H1 (cell line): ENCODE results near the gene TUBGCP4. TPM values are rescaled to one million over a fixed set of nuclear protein-coding genes. Genes with fewer than 3 reads are reported as not detected.

Source experiments
- CTCF ChIA-PET: fragments of 300-600 bp; sonication (Branson Sonifier 250); formaldehyde crosslinking; loops from one replicate; lab custom pipeline; 2021; ENCODE audit not compliant: partially characterized antibody; lab: Charles Lee
- POLR2A ChIA-PET: fragments of 300-600 bp; sonication (Branson Sonifier 250); formaldehyde crosslinking; loops from one replicate; lab custom pipeline; 2021; ENCODE audit warnings: inconsistent platforms; ENCODE audit not compliant: partially characterized antibody; lab: Charles Lee
- DNase-seq, 2 experiments: peaks; one replicate each; pipeline versions ENCODE4 v3.0.0 to v3.0.0-alpha.2; 2010 to 2022; ENCODE audit warnings: low spot score in 2 of 2, low read depth in 1 of 2, mixed read lengths in 1 of 2
- FAIRE-seq: peaks from 2 replicates; lab custom pipeline; 2011; peaks lifted over from hg19 to GRCh38; lab: Jason Lieb, UNC
- H2AFZ ChIP-seq: 2 replicates; pipeline ENCODE4 v1.8.1; 2012; ENCODE audit warnings: low read length, inconsistent platforms
- H2AK5ac ChIP-seq: 2 replicates; pipeline ENCODE4 v1.6.1; 2013; ENCODE audit warnings: low read depth, low read length
- H2BK120ac ChIP-seq: replicated peaks from 2 replicates; pipeline ENCODE3; 2013; ENCODE audit warnings: low read depth, low read length, inconsistent platforms
- H2BK12ac ChIP-seq: 2 replicates; pipeline ENCODE4 v1.6.1; 2013; ENCODE audit warnings: low read depth, low read length
- H2BK15ac ChIP-seq: 2 replicates; pipeline ENCODE4 v1.6.1; 2013; ENCODE audit warnings: low read length
- H2BK20ac ChIP-seq: 2 replicates; pipeline ENCODE4 v1.6.1; 2013; ENCODE audit warnings: low read length
- H2BK5ac ChIP-seq: 2 replicates; pipeline ENCODE4 v1.6.1; 2013; ENCODE audit warnings: low read depth, low read length
- H3K14ac ChIP-seq: 2 replicates; pipeline ENCODE4 v1.6.1; 2013; ENCODE audit warnings: inconsistent platforms; ENCODE audit not compliant: insufficient read length
- H3K18ac ChIP-seq: 2 replicates; pipeline ENCODE4 v1.6.1; 2013; ENCODE audit warnings: low read length; ENCODE audit errors: extremely low read depth
- H3K23ac ChIP-seq: 2 replicates; pipeline ENCODE4 v1.6.1; 2013; ENCODE audit warnings: inconsistent platforms; ENCODE audit not compliant: insufficient read length
- H3K23me2 ChIP-seq: 2 replicates; pipeline ENCODE4 v1.6.1; 2013; ENCODE audit warnings: low read depth, low read length
- H3K27ac ChIP-seq: 2 replicates; pipeline ENCODE4 v1.6.1; 2011; ENCODE audit warnings: low read depth, low read length, inconsistent platforms
- H3K27me3 ChIP-seq, 4 experiments: replicated peaks in 1 of 4; 1 replicate in 1 of 4; 2 replicates in 3 of 4; pipeline versions ENCODE4 v1.6.1 to v1.8.1; 2011 to 2013; ENCODE audit warnings: low read length in 3 of 4, mild to moderate bottlenecking in 3 of 4, inconsistent platforms in 2 of 4, mixed read lengths in 2 of 4, moderate library complexity in 1 of 4; ENCODE audit not compliant: control insufficient read depth in 3 of 4, insufficient read depth in 3 of 4; ENCODE audit errors: extremely low read depth in 1 of 4
- H3K36me3 ChIP-seq, 4 experiments: 2 replicates each; pipeline versions ENCODE4 v1.6.1 to v1.8.1; 2011 to 2013; ENCODE audit warnings: mild to moderate bottlenecking in 4 of 4, low read length in 3 of 4, moderate library complexity in 2 of 4, control low read depth in 1 of 4, inconsistent platforms in 1 of 4; ENCODE audit not compliant: insufficient read depth in 4 of 4, control insufficient read depth in 2 of 4
- H3K4ac ChIP-seq: replicated peaks from 2 replicates; pipeline ENCODE3; 2013; ENCODE audit warnings: low read length, low read depth, mixed read lengths, inconsistent platforms; ENCODE audit not compliant: insufficient read length
- H3K4me1 ChIP-seq, 4 experiments: replicated peaks in 1 of 4; 1 replicate in 1 of 4; 2 replicates in 3 of 4; pipeline versions ENCODE4 v1.6.1 to v1.8.1; 2011 to 2013; ENCODE audit warnings: low read length in 3 of 4, inconsistent platforms in 2 of 4, mixed read lengths in 1 of 4; ENCODE audit not compliant: insufficient read depth in 4 of 4, control insufficient read depth in 3 of 4
- H3K4me2 ChIP-seq, 2 experiments: 2 replicates each; pipeline versions ENCODE4 v1.6.1 to v1.8.1; 2011 to 2013; ENCODE audit warnings: low read depth in 2 of 2, low read length in 2 of 2, control low read depth in 1 of 2, inconsistent platforms in 1 of 2, mild to moderate bottlenecking in 1 of 2; ENCODE audit not compliant: insufficient read depth in 1 of 2
- H3K4me3 ChIP-seq, 4 experiments: fragments of 200-600, 300-600 bp in 1 of 4; sonication (generic), shearing (Covaris generic), sonication (Bioruptor Twin) in 1 of 4; 2 replicates each; pipeline versions ENCODE4 v1.5.1 to v1.8.1; 2011 to 2016; ENCODE audit warnings: low read length in 4 of 4, low read depth in 3 of 4, control low read depth in 2 of 4, inconsistent platforms in 2 of 4, mild to moderate bottlenecking in 2 of 4, mixed read lengths in 1 of 4, moderate library complexity in 1 of 4; ENCODE audit not compliant: insufficient read depth in 2 of 4; ENCODE audit errors: extremely low read depth in 1 of 4
- H3K56ac ChIP-seq: replicated peaks from 2 replicates; pipeline ENCODE3; 2013; ENCODE audit warnings: low read depth, mild to moderate bottlenecking, mixed read lengths, low read length, inconsistent platforms; ENCODE audit not compliant: insufficient read length
- H3K79me1 ChIP-seq: 2 replicates; pipeline ENCODE4 v1.6.1; 2013; ENCODE audit warnings: low read depth, low read length, control low read depth
- H3K79me2 ChIP-seq, 2 experiments: 2 replicates each; pipeline versions ENCODE4 v1.6.1 to v1.8.1; 2012 to 2013; ENCODE audit warnings: low read length in 2 of 2, mild to moderate bottlenecking in 2 of 2, inconsistent platforms in 1 of 2; ENCODE audit not compliant: insufficient read depth in 2 of 2, control insufficient read depth in 1 of 2
- H3K9ac ChIP-seq, 4 experiments: replicated peaks in 1 of 4; 1 replicate in 1 of 4; 2 replicates in 3 of 4; pipeline versions ENCODE4 v1.6.1 to v1.8.1; 2011 to 2013; ENCODE audit warnings: low read depth in 3 of 4, low read length in 3 of 4, control low read depth in 2 of 4, mild to moderate bottlenecking in 2 of 4, moderate library complexity in 2 of 4, inconsistent platforms in 1 of 4; ENCODE audit errors: extremely low read depth in 1 of 4
- H3K9me3 ChIP-seq, 2 experiments: 2 replicates each; pipeline versions ENCODE4 v1.6.1 to v1.8.1; 2012 to 2013; ENCODE audit warnings: mild to moderate bottlenecking in 2 of 2, moderate library complexity in 2 of 2, control low read depth in 1 of 2, inconsistent platforms in 1 of 2, low read depth in 1 of 2, low read length in 1 of 2, mixed read lengths in 1 of 2; ENCODE audit not compliant: insufficient read depth in 2 of 2
- H4K20me1 ChIP-seq, 2 experiments: replicated peaks in 1 of 2; 2 replicates each; pipeline versions ENCODE3 to v1.8.1; 2011 to 2013; ENCODE audit warnings: inconsistent platforms in 2 of 2, low read length in 2 of 2, mild to moderate bottlenecking in 1 of 2; ENCODE audit not compliant: insufficient read depth in 2 of 2, control insufficient read depth in 1 of 2
- H4K5ac ChIP-seq: 2 replicates; pipeline ENCODE4 v1.6.1; 2013; ENCODE audit warnings: low read length, low read depth, mixed read lengths, inconsistent platforms; ENCODE audit not compliant: insufficient read length
- H4K8ac ChIP-seq: 2 replicates; pipeline ENCODE4 v1.8.0; 2013; ENCODE audit warnings: mild to moderate bottlenecking, moderate library complexity, low read length, inconsistent platforms; ENCODE audit not compliant: insufficient read depth; ENCODE audit errors: extremely low read depth
- H4K91ac ChIP-seq: replicated peaks from 2 replicates; pipeline ENCODE3; 2013; ENCODE audit warnings: low read length, mixed read lengths, inconsistent platforms; ENCODE audit not compliant: insufficient read length
- EP300 ChIP-seq, 2 experiments: IDR thresholded peaks; 1 replicate in 1 of 2; 2 replicates in 1 of 2; pipeline ENCODE4 v1.6.1; 2011 to 2012; ENCODE audit warnings: low read depth in 2 of 2, low read length in 2 of 2, mild to moderate bottlenecking in 2 of 2, borderline replicate concordance in 1 of 2, inconsistent platforms in 1 of 2, moderate library complexity in 1 of 2
- KDM5A ChIP-seq: fragments of 200-600 bp; IDR thresholded peaks from 2 replicates; pipeline ENCODE4 v1.7.1; 2012; ENCODE audit warnings: mild to moderate bottlenecking, low read length, inconsistent platforms, mixed read lengths
- MAFK ChIP-seq: IDR thresholded peaks from 2 replicates; pipeline ENCODE4 v1.6.1; 2012; ENCODE audit warnings: low read depth, mild to moderate bottlenecking, improper control_type of control experiment, low read length
- POLR2AphosphoS5 ChIP-seq: IDR thresholded peaks from 2 replicates; pipeline ENCODE4 v1.6.1; 2011; ENCODE audit warnings: low read depth, low read length
- SIRT6 ChIP-seq: IDR thresholded peaks from one replicate; pipeline ENCODE4 v1.7.1; 2012; ENCODE audit warnings: low read length, inconsistent platforms
- USF2 ChIP-seq: IDR thresholded peaks from 2 replicates; pipeline ENCODE4 v1.6.1; 2011; ENCODE audit warnings: low read length, improper control_type of control experiment
- WGBS, 2 experiments: shearing (Covaris generic) in 1 of 2; methylation state at CpG; one replicate each; pipeline versions ENCODE4 v1.1.6 to v1.1.7; 2013 to 2015; ENCODE audit warnings: low lambda C conversion rate in 2 of 2, mixed read lengths in 2 of 2, inconsistent platforms in 1 of 2, low coverage in 1 of 2, missing lambda C conversion rate in 1 of 2; ENCODE audit not compliant: insufficient replicate concordance in 2 of 2, insufficient coverage in 1 of 2, insufficient read length in 1 of 2; ENCODE audit errors: extremely low coverage in 1 of 2, missing lambda C conversion rate in 1 of 2; 5-methylcytosine and 5-hydroxymethylcytosine counted together
- polyA plus RNA-seq, 7 experiments: library from polyadenylated mRNA; depleted of rRNA in 3 of 7; stranded (reverse) in 5 of 7; unstranded in 2 of 7; fragments of >200 nt in 5 of 7; fragments of 200-250 nt in 2 of 7; gene quantifications; 1 replicate in 5 of 7; 2 replicates in 1 of 7; 4 replicates in 1 of 7; pipeline versions ENCODE4 v1.2.1 to v1.2.3, GENCODE V29; 2011 to 2013; ENCODE audit warnings: missing spikeins in 2 of 7, mixed read lengths in 2 of 7
- total RNA-seq: library from RNA; stranded (reverse); fragmentation: NEBNext Ultra II Directional; extraction: Animal tissue kit (Norgen Biotek cat#: 25700); gene quantifications from 2 replicates; pipeline ENCODE4 v1.2.1, GENCODE V29; 2021

The TUBGCP4 gene
- total and polyA plus RNA-seq, 2 of the 8 experiments (the other 6 are each of a cell fraction or from before 2014, with no cell fraction given) = 7.3 to 23.4 TPM

- H2BK120ac ChIP-seq = no peak overlapping the region
- H3K14ac ChIP-seq = no peak overlapping the region
- H4K8ac ChIP-seq = no peak overlapping the region
- H3K4me1 ChIP-seq = no peaks in the 10 kb centered on the region
- H3K9ac ChIP-seq = no peak overlapping the region
- H4K20me1 ChIP-seq = no peaks in the 10 kb centered on the region
- no peak overlapping the region for H4K91ac ChIP-seq
- no peak overlapping the region for H2BK20ac ChIP-seq
- no peak overlapping the region for H2AK5ac ChIP-seq
- H2BK15ac ChIP-seq = no peak overlapping the region
- no peak overlapping the region for H3K18ac ChIP-seq
- ChIA-PET CTCF (interaction anchor here (1.1 to 2.1 kb wide), 2 partner anchors 9 to 138 kb away, joined by 3 to 7 read pairs; no protein-coding TSS in a partner anchor), POLR2A (interaction anchor here (1.7 kb wide), 1 partner anchor 14 kb away, joined by 3 read pairs; no protein-coding TSS in a partner anchor)
- H3K23me2 ChIP-seq = no peaks in the 10 kb centered on the region
- no peak overlapping the region for H3K4ac ChIP-seq
- no peak overlapping the region for H3K4me2 ChIP-seq
- H3K79me1 ChIP-seq = no peaks in the 10 kb centered on the region
- no peaks in the 10 kb centered on the region for H3K79me2 ChIP-seq
- TF ChIP-seq KDM5A = no peak
- TF ChIP-seq SIRT6 = no peak
- no peak for TF ChIP-seq EP300 (IDR thresholded peaks at IDR 0.05; ENCODE audit: borderline replicate concordance in 1 of 2, low read depth in 2 of 2, low read length in 2 of 2)
- no peak for TF ChIP-seq POLR2AphosphoS5
- TF ChIP-seq USF2 = no peak
- TF ChIP-seq MAFK = no peak
- no peak overlapping the region for H3K27ac ChIP-seq
- no peak for FAIRE-seq
- no peak overlapping the region for H2AFZ ChIP-seq
- 89% methylated on average over 3 of the region's 3 CpGs; no CpG with 5 or more reads in 1 of the 2 experiments for WGBS, 2 experiments
- H3K27me3 ChIP-seq = no peaks in the 10 kb centered on the region
- H3K9me3 ChIP-seq = no peaks in the 10 kb centered on the region
- H4K5ac ChIP-seq = no peak overlapping the region
- no peak overlapping the region for H3K4me3 ChIP-seq
- H3K23ac ChIP-seq = no peak overlapping the region
- no peak overlapping the region for H2BK12ac ChIP-seq
- no peak for DNase-seq
- peaks cover 0 to 27% (median 5%) of the 10 kb centered on the region in 4 experiments; a peak in 7 of 8 replicates for H3K36me3 ChIP-seq
- H3K56ac ChIP-seq = no peak overlapping the region
- no peak overlapping the region for H2BK5ac ChIP-seq
These were observed 23.8 kb upstream of the TUBGCP4 start for GRCh38 chr15:43347114-43347513.
